Effector memory CD4-positive, alpha-beta T cell (primary cell): ENCODE data around the gene MBNL3.

Source experiments
- DNase-seq, 3 donors: peaks; one replicate each; pipeline ENCODE4 v3.0.0-alpha.2; 2020
- H3K27ac ChIP-seq: 2 replicates; pipeline ENCODE4 v1.7.0; 2013; ENCODE audit warnings: mild to moderate bottlenecking, low read length, moderate library complexity; ENCODE audit not compliant: insufficient read depth, poor library complexity, severe bottlenecking
- H3K27me3 ChIP-seq: replicated peaks from 2 replicates; pipeline ENCODE4 v1.7.0; 2013; ENCODE audit warnings: mild to moderate bottlenecking, low read length; ENCODE audit not compliant: insufficient read depth, control insufficient read depth, poor library complexity, severe bottlenecking
- H3K36me3 ChIP-seq: 2 replicates; pipeline ENCODE4 v1.7.0; 2013; ENCODE audit warnings: mild to moderate bottlenecking, low read length, moderate library complexity; ENCODE audit not compliant: control insufficient read depth, insufficient read depth
- H3K4me1 ChIP-seq: 2 replicates; pipeline ENCODE4 v1.7.0; 2013; ENCODE audit warnings: low read length, mild to moderate bottlenecking; ENCODE audit not compliant: control insufficient read depth, insufficient read depth, poor library complexity, severe bottlenecking
- H3K4me3 ChIP-seq: 2 replicates; pipeline ENCODE4 v1.7.0; 2013; ENCODE audit warnings: low read length, low read depth, mild to moderate bottlenecking; ENCODE audit not compliant: insufficient read depth, poor library complexity, severe bottlenecking
- H3K9me3 ChIP-seq: 2 replicates; pipeline ENCODE4 v1.7.0; 2013; ENCODE audit warnings: mild to moderate bottlenecking, low read length, moderate library complexity; ENCODE audit not compliant: control insufficient read depth

The MBNL3 gene

GRCh38 chrX:132389480-132389879, 99.4 kb downstream of the MBNL3 start:
- Histone ChIP-seq H3K4me1 (no peaks in the 10 kb centered on the region), H3K9me3 (no peaks in the 10 kb centered on the region), H3K27ac (no peak overlapping the region), H3K36me3 (no peaks in the 10 kb centered on the region), H3K27me3 (no peaks in the 10 kb centered on the region), H3K4me3 (no peak overlapping the region)
- no peak for DNase-seq

GRCh38 chrX:132388371-132388770, 100.5 kb downstream of the MBNL3 start:
- no peaks in the 10 kb centered on the region for H3K27me3 ChIP-seq
- H3K4me1 ChIP-seq: no peaks in the 10 kb centered on the region
- no peak for DNase-seq
- no peaks in the 10 kb centered on the region for H3K36me3 ChIP-seq
- no peak overlapping the region for H3K27ac ChIP-seq
- H3K4me3 ChIP-seq: no peak overlapping the region
- H3K9me3 ChIP-seq: no peaks in the 10 kb centered on the region

- Histone ChIP-seq H3K4me1 (no peaks in the 10 kb centered on the region), H3K27ac (no peak overlapping the region), H3K27me3 (no peaks in the 10 kb centered on the region), H3K36me3 (no peaks in the 10 kb centered on the region), H3K4me3 (no peak overlapping the region), H3K9me3 (no peaks in the 10 kb centered on the region)
- no peak for DNase-seq
These were observed 104.5 kb downstream of the MBNL3 start for GRCh38 chrX:132384301-132384700.

- no peak for DNase-seq
- H3K27me3 ChIP-seq: no peaks in the 10 kb centered on the region
- H3K4me1 ChIP-seq: no peaks in the 10 kb centered on the region
- H3K4me3 ChIP-seq: no peak overlapping the region
- H3K36me3 ChIP-seq: no peaks in the 10 kb centered on the region
- no peak overlapping the region for H3K27ac ChIP-seq
- H3K9me3 ChIP-seq: no peaks in the 10 kb centered on the region
These were observed 106.8 kb downstream of the MBNL3 start for GRCh38 chrX:132382068-132382467.

GRCh38 chrX:132378281-132378680, 110.6 kb downstream of the MBNL3 start:
- Histone ChIP-seq H3K36me3 (no peaks in the 10 kb centered on the region), H3K4me3 (no peak overlapping the region), H3K4me1 (no peaks in the 10 kb centered on the region), H3K27ac (no peak overlapping the region), H3K9me3 (no peaks in the 10 kb centered on the region), H3K27me3 (no peaks in the 10 kb centered on the region)
- DNase-seq: no peak

GRCh38 chrX:132375941-132376340, 112.9 kb downstream of the MBNL3 start:
- DNase-seq: no peak
- H3K4me1 ChIP-seq: no peaks in the 10 kb centered on the region
- H3K27me3 ChIP-seq: no peaks in the 10 kb centered on the region

GRCh38 chrX:132373610-132374009, 115.2 kb downstream of the MBNL3 start:
- no peaks in the 10 kb centered on the region for H3K27me3 ChIP-seq
- no peaks in the 10 kb centered on the region for H3K36me3 ChIP-seq
- DNase-seq: no peak
- no peaks in the 10 kb centered on the region for H3K9me3 ChIP-seq
- H3K4me1 ChIP-seq: no peaks in the 10 kb centered on the region
- no peak overlapping the region for H3K27ac ChIP-seq
- H3K4me3 ChIP-seq: no peak overlapping the region

More at GRCh38 chrX:132375941-132376340, 112.9 kb downstream of the MBNL3 start:
- no peak overlapping the region for H3K27ac ChIP-seq
- H3K4me3 ChIP-seq: no peak overlapping the region
- H3K36me3 ChIP-seq: no peaks in the 10 kb centered on the region
- H3K9me3 ChIP-seq: no peaks in the 10 kb centered on the region

GRCh38 chrX:132369617-132370326, 119.1 kb downstream of the MBNL3 start:
- Histone ChIP-seq H3K4me3 (no peak overlapping the region), H3K27ac (no peak overlapping the region), H3K27me3 (no peaks in the 10 kb centered on the region), H3K36me3 (no peaks in the 10 kb centered on the region), H3K4me1 (no peaks in the 10 kb centered on the region), H3K9me3 (no peaks in the 10 kb centered on the region)
- no peak for DNase-seq

GRCh38 chrX:132367984-132368383, 120.9 kb downstream of the MBNL3 start:
- Histone ChIP-seq H3K4me3 (no peak overlapping the region), H3K4me1 (no peaks in the 10 kb centered on the region), H3K9me3 (no peaks in the 10 kb centered on the region), H3K27ac (no peak overlapping the region), H3K27me3 (no peaks in the 10 kb centered on the region), H3K36me3 (no peaks in the 10 kb centered on the region)
- no peak for DNase-seq

GRCh38 chrX:132367314-132367713, 121.5 kb downstream of the MBNL3 start:
- Histone ChIP-seq H3K27me3 (no peaks in the 10 kb centered on the region), H3K4me3 (no peak overlapping the region), H3K27ac (no peak overlapping the region), H3K4me1 (no peaks in the 10 kb centered on the region), H3K9me3 (no peaks in the 10 kb centered on the region), H3K36me3 (no peaks in the 10 kb centered on the region)
- no peak for DNase-seq
